Liver (tissue), 3 donors: ENCODE measurements around the gene PPARD.

Experiments used
- CTCF ChIP-seq: fragments of 150-350 bp; IDR thresholded peaks from 2 replicates; pipeline ENCODE4 v1.5.1; 2017; ENCODE audit warnings: improper control_type of control experiment, low read depth, low read length; ENCODE audit not compliant: missing input control
- EGR1 ChIP-seq, 2 donors: IDR thresholded peaks; 2 replicates each; pipeline ENCODE4 v1.6.1; 2016 to 2018; ENCODE audit warnings: antibody characterized with exemption in 2 of 2, low read depth in 2 of 2
- HNF4G ChIP-seq: IDR thresholded peaks from 2 replicates; pipeline ENCODE4 v1.6.1; 2016; ENCODE audit warnings: antibody characterized with exemption
- JUND ChIP-seq, 2 donors: IDR thresholded peaks; 2 replicates each; pipeline ENCODE4 v1.6.1; 2016; ENCODE audit warnings: antibody characterized with exemption in 2 of 2
- MAX ChIP-seq: IDR thresholded peaks from 2 replicates; pipeline ENCODE4 v1.6.1; 2016; ENCODE audit warnings: antibody characterized with exemption
- RAD21 ChIP-seq, 2 donors: IDR thresholded peaks; 2 replicates each; pipeline ENCODE4 v1.6.1; 2016; ENCODE audit warnings: antibody characterized with exemption in 2 of 2, mild to moderate bottlenecking in 2 of 2
- RXRA ChIP-seq, 2 donors: IDR thresholded peaks; 2 replicates each; pipeline ENCODE4 v1.6.1; 2017 to 2018; ENCODE audit warnings: antibody characterized with exemption in 2 of 2, mild to moderate bottlenecking in 1 of 2
- TAF1 ChIP-seq: conservative IDR thresholded peaks from 2 replicates; pipeline ENCODE4 v1.6.1; 2016; ENCODE audit warnings: antibody characterized with exemption, mild to moderate bottlenecking
- YY1 ChIP-seq: IDR thresholded peaks from 2 replicates; pipeline ENCODE4 v1.6.1; 2016; ENCODE audit warnings: antibody characterized with exemption, mild to moderate bottlenecking
- TF ChIP-seq, protein P1 (sequence below): IDR thresholded peaks from 2 replicates; pipeline ENCODE4 v1.6.1; 2016; ENCODE audit warnings: antibody characterized with exemption
- donor health status: healthy.
- donor health status: healthy.

GRCh38 chr6:35392773-35393672 is 50.7 kb downstream of the PPARD start:
- no peak for TF ChIP-seq TAF1
- no peak for TF ChIP-seq MAX
- TF ChIP-seq, protein P1, sequence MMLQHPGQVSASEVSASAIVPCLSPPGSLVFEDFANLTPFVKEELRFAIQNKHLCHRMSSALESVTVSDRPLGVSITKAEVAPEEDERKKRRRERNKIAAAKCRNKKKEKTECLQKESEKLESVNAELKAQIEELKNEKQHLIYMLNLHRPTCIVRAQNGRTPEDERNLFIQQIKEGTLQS, result no peak
- TF ChIP-seq EGR1 (IDR thresholded peaks at IDR 0.05; ENCODE audit: low read depth in 2 of 2), result no peak
- TF ChIP-seq CTCF, result no peak
- no peak for TF ChIP-seq RXRA (IDR thresholded peaks at IDR 0.05)
- no peak for TF ChIP-seq RAD21 (IDR thresholded peaks at IDR 0.05)
- no peak for TF ChIP-seq YY1
- TF ChIP-seq JUND (IDR thresholded peaks at IDR 0.05), result no peak
- TF ChIP-seq HNF4G, result no peak
